HepG2 (cell line): ENCODE measurements around the gene SLC39A1. TPM values are rescaled to one million over a fixed set of nuclear protein-coding genes. Genes with fewer than 3 reads are reported as not detected.

Experiments
- AGO2 ChIP-seq: fragments of 200-400 bp; formaldehyde crosslinking; optimal IDR thresholded peaks from 2 replicates; pipeline ENCODE3; 2017; ENCODE audit warnings: mild to moderate bottlenecking, low read depth, low read length, moderate library complexity
- ARID4A ChIP-seq: sonication (generic); formaldehyde crosslinking; IDR thresholded peaks from 2 replicates; pipeline ENCODE4 v1.5.0; 2020; ENCODE audit warnings: mild to moderate bottlenecking, missing genetic modification reagents, borderline replicate concordance
- ARNT ChIP-seq: fragments of 450-650 bp; IDR thresholded peaks from 2 replicates; pipeline ENCODE4 v1.6.1; 2017
- ATM ChIP-seq: fragments of 450-650 bp; IDR thresholded peaks from 2 replicates; pipeline ENCODE4 v1.7.1; 2017; ENCODE audit warnings: mild to moderate bottlenecking, borderline replicate concordance
- DRAP1 ChIP-seq: IDR thresholded peaks from 2 replicates; pipeline ENCODE4 v1.6.1; 2016; ENCODE audit warnings: missing genetic modification reagents, missing compliant biosample characterization
- ELF3 ChIP-seq: IDR thresholded peaks from 2 replicates; pipeline ENCODE4 v1.6.1; 2016; ENCODE audit warnings: missing genetic modification reagents, missing compliant biosample characterization
- FOXP1 ChIP-seq, 2 experiments: fragments of 450-650 bp in 1 of 2; IDR thresholded peaks; 2 replicates each; pipeline ENCODE4 v1.6.1; 2017 to 2018; ENCODE audit warnings: antibody characterized with exemption in 1 of 2
- GATAD2A ChIP-seq: IDR thresholded peaks from 2 replicates; pipeline ENCODE4 v1.6.1; 2016
- HBP1 ChIP-seq: IDR thresholded peaks from 2 replicates; pipeline ENCODE4 v1.6.1; 2016; ENCODE audit warnings: low read depth, control low read depth
- HDAC2 ChIP-seq: sonication (generic); formaldehyde crosslinking; IDR thresholded peaks from 2 replicates; pipeline ENCODE4 v1.4.0; 2020; ENCODE audit warnings: missing genetic modification reagents
- MAF1 ChIP-seq: sonication (generic); formaldehyde crosslinking; IDR thresholded peaks from 2 replicates; pipeline ENCODE4 v1.5.0; 2020; ENCODE audit warnings: missing genetic modification reagents, borderline replicate concordance
- PITX1 ChIP-seq: sonication (generic); formaldehyde crosslinking; IDR thresholded peaks from 2 replicates; pipeline ENCODE4 v1.5.1; 2020; ENCODE audit warnings: mild to moderate bottlenecking, missing genetic modification reagents
- REL ChIP-seq: sonication (generic); formaldehyde crosslinking; conservative IDR thresholded peaks from 2 replicates; pipeline ENCODE4 v1.8.0; 2022; ENCODE audit warnings: mild to moderate bottlenecking, missing genetic modification reagents, moderate library complexity
- SCMH1 ChIP-seq: sonication (generic); formaldehyde crosslinking; IDR thresholded peaks from 2 replicates; pipeline ENCODE4 v1.9.0; 2021; ENCODE audit warnings: missing genetic modification reagents, mild to moderate bottlenecking, borderline replicate concordance
- TAF1 ChIP-seq: sonication (generic); formaldehyde crosslinking; IDR thresholded peaks from 2 replicates; pipeline ENCODE4 v1.4.0; 2020; ENCODE audit warnings: missing genetic modification reagents
- U2AF2 ChIP-seq: fragments of 200-400 bp; formaldehyde crosslinking; IDR thresholded peaks from 2 replicates; pipeline ENCODE4 v1.6.1; 2017; ENCODE audit warnings: low read depth, mild to moderate bottlenecking, low read length
- ZNF343 ChIP-seq: sonication (generic); formaldehyde crosslinking; IDR thresholded peaks from 2 replicates; pipeline ENCODE4 v1.4.0; 2020; ENCODE audit warnings: mild to moderate bottlenecking, missing genetic modification reagents
- ZNF441 ChIP-seq: sonication (generic); formaldehyde crosslinking; IDR thresholded peaks from 2 replicates; pipeline ENCODE4 v1.7.0; 2021; ENCODE audit warnings: missing genetic modification reagents, borderline replicate concordance
- ZNF496 ChIP-seq: sonication (generic); formaldehyde crosslinking; IDR thresholded peaks from 2 replicates; pipeline ENCODE4 v1.8.1; 2023; ENCODE audit warnings: mild to moderate bottlenecking, moderate library complexity, missing genetic modification reagents; ENCODE audit not compliant: insufficient replicate concordance
- ZNF513 ChIP-seq: sonication (generic); formaldehyde crosslinking; conservative IDR thresholded peaks from 2 replicates; pipeline ENCODE4 v1.5.0; 2020; ENCODE audit warnings: missing genetic modification reagents
- ZNF629 ChIP-seq: sonication (generic); formaldehyde crosslinking; conservative IDR thresholded peaks from 2 replicates; pipeline ENCODE4 v1.5.0; 2020; ENCODE audit warnings: missing genetic modification reagents
- ZNF703 ChIP-seq: sonication (generic); formaldehyde crosslinking; IDR thresholded peaks from 2 replicates; pipeline ENCODE4 v1.5.1; 2020; ENCODE audit warnings: missing genetic modification reagents, mild to moderate bottlenecking, moderate library complexity, borderline replicate concordance
- polyA plus RNA-seq, 8 experiments: library from polyadenylated mRNA; depleted of rRNA in 3 of 8; stranded (reverse) in 7 of 8; unstranded in 1 of 8; fragments of >200 nt; fragmentation: Illumina TruSeq in 4 of 8; extraction: Trizol in 4 of 8; gene quantifications; 2 replicates each; pipeline versions ENCODE4 v1.2.1 to v1.2.3, GENCODE V29; 2011 to 2016; ENCODE audit warnings: low read depth in 4 of 8, missing spikeins in 1 of 8, mixed read lengths in 1 of 8; ENCODE audit not compliant: insufficient read depth in 1 of 8
- total RNA-seq, 5 experiments: library from RNA; depleted of rRNA; stranded (reverse); fragments of >200 nt; fragmentation: Illumina TruSeq; extraction: Trizol; gene quantifications; 2 replicates each; pipeline ENCODE4 v1.2.3, GENCODE V29; 2016; ENCODE audit warnings: low read depth in 1 of 5

SLC39A1 gene
- total and polyA plus RNA-seq, 2 of the 13 experiments (the other 11 are each of a cell fraction or from before 2014, with no cell fraction given) = 71.2 to 78.4 TPM

GRCh38 chr1:153977250-153978240 is 14.2 kb upstream of the SLC39A1 start, which contains the start of gene JTB (continued):
- no peak; the same call in none of the 2 replicates for TF ChIP-seq REL
- no peak for TF ChIP-seq FOXP1 (IDR thresholded peaks at IDR 0.05)
- no peak for TF ChIP-seq FOXP1 (CRISPR knock-in tag; IDR thresholded peaks at IDR 0.05)
- TF ChIP-seq ZNF343 (CRISPR knock-in tag) = peak; percentile 81; the same call in 1 of the 2 replicates
- no peak for TF ChIP-seq PITX1 (CRISPR knock-in tag)
- peak; percentile 91 for TF ChIP-seq ARID4A
- no peak for TF ChIP-seq ZNF496
- TF ChIP-seq SCMH1 (CRISPR knock-in tag) = no peak
- peak; percentile 84 for TF ChIP-seq AGO2
- no peak for TF ChIP-seq ZNF629 (CRISPR knock-in tag)
- TF ChIP-seq ATM = no peak
- TF ChIP-seq HBP1 = peak; percentile 75; the same call in 1 of the 2 replicates
- no peak for TF ChIP-seq ARNT
- no peak for TF ChIP-seq ZNF513 (CRISPR knock-in tag)
- peak; percentile 88 for TF ChIP-seq TAF1 (CRISPR knock-in tag)
- peak; percentile 77 for TF ChIP-seq HDAC2
- TF ChIP-seq GATAD2A (CRISPR knock-in tag) = 0 out of 2 replicates have a peak, but pooled peaks have one; percentile 21
- peak; percentile 50; the same call in 1 of the 2 replicates for TF ChIP-seq ELF3 (CRISPR knock-in tag)
- peak; percentile 54; the same call in 1 of the 2 replicates for TF ChIP-seq DRAP1 (CRISPR knock-in tag)
- peak; percentile 24; the same call in 1 of the 2 replicates for TF ChIP-seq ZNF703 (CRISPR knock-in tag)
- TF ChIP-seq MAF1 = no peak
- TF ChIP-seq U2AF2 = no peak
- 0 out of 2 replicates have a peak, but pooled peaks have one; percentile 35 for TF ChIP-seq ZNF441 (CRISPR knock-in tag)
